ENCODE results near the gene CEBPE.

CEBPE gene

GRCh38 chr14:23151342-23151741 is 32.3 kb upstream of the CEBPE start:
- no peak for TF ChIP-seq ZNF274 (IDR thresholded peaks at IDR 0.05; ENCODE audit: low read depth, low read length)
- H3K4me3 ChIP-seq (ENCODE audit: low read length): no peak overlapping the region

DNA sequence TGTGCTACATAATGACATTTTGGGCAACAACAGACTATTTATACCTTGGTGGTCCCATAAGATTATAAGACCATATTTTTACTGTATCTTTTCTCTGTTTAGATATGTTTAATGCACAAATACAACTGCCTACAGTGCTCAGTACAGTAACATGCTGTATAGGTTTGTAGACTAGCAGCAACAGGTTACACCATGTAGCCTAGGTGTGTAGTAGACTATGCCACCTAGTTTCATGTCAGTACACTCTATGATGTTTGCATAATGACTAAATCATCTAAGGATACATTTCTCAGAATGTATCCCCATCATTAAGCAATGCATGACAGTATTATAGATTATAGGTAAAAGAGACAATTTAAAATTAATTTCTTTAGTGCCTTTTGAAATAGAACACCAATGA is 30.7 kb upstream of the CEBPE start:
- H3K4me3 ChIP-seq (ENCODE audit: low read length): no peak overlapping the region
- TF ChIP-seq ZNF274 (IDR thresholded peaks at IDR 0.05; ENCODE audit: low read depth, low read length): no peak

DNA sequence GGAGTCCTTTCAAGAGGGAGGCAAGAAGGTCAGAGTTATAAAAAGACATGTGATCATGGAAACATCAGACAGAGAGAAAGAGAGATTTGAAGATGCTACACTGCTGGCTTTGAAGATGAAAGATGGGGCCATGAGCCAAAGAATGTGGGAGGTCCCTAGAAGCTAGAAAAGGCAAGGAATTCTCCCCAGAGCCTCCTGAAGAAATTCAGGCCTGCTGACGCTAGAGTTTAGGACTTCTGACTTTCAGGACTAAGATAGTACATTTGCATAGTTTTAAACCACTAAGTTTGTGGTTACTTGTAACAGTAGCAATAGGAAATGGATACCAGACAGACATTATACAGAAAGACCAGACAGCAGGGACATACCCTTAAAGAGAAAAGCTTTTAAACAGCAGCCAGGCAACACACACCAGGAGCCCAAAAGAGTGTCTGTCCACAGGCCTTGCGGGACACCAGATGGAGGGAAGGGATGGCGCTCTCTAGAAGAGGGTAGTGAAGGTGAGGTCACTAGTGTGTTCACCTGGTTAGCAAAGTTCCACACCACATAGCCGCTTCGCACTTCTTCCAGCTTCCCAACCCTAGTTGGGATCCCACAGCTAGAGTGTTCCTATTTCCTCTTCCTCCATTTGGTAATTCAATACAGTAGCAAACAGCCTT is 29.7 kb upstream of the CEBPE start:
- TF ChIP-seq ZNF274 (IDR thresholded peaks at IDR 0.05; ENCODE audit: low read depth, low read length): no peak
- no peak overlapping the region for H3K4me3 ChIP-seq (ENCODE audit: low read length)

DNA sequence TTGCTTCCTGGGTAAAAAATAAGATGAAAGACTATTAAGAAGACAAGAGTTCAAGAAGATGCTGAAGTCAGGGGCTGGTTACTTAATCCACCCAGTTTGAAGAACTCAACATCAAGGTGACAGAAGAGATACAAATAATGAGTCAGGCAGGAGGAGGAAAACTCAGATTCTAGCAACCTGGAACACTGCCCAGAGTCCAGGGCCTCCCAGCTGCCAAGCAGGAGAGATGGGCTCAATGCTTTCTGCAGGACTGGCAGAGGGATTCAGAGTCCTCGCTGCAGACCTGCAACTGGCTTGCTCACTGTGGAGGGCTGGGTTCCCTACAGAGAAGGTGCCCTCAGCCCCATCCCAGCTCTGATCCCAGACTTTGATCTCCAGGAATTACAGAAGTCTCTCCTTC is 28.6 kb upstream of the CEBPE start:
- no peak overlapping the region for H3K4me3 ChIP-seq (ENCODE audit: low read length)
- TF ChIP-seq ZNF274 (IDR thresholded peaks at IDR 0.05; ENCODE audit: low read depth, low read length): no peak

- H3K4me3 ChIP-seq (ENCODE audit: low read length): no peak overlapping the region
- TF ChIP-seq ZNF274 (IDR thresholded peaks at IDR 0.05; ENCODE audit: low read depth, low read length): no peak
Measured at GRCh38 chr14:23146980-23147379, 27.9 kb upstream of the CEBPE start.

GRCh38 chr14:23146351-23146910 is 27.4 kb upstream of the CEBPE start:
- TF ChIP-seq ZNF274 (IDR thresholded peaks at IDR 0.05; ENCODE audit: low read depth, low read length): no peak
- no peak overlapping the region for H3K4me3 ChIP-seq (ENCODE audit: low read length)

DNA sequence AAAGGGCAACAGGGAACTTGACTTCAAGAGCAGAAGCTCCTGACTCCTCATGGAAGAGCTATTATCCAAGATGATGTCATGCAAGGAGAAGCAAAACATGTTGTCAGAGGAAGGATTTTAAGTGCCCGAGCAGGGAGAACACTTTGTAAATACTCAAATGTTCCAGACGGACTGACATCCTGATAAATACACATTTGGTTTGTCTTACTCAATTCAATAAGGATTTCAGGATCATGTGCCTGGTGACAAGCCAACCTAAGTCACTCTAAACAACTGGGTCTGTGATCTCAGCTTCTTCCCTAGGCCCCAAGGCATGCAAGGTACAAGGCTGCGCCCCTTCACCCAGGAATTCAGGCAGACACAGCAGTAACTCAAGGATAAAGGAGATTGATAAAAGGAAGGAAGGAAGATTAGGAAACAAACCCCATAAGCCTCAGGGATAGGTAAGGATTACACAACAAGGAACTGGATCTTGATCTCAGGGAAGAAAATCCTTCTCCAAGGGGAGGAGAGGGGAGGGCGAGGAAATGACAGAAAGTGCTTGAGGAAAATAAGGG is 26.8 kb upstream of the CEBPE start:
- no peak for TF ChIP-seq ZNF274 (IDR thresholded peaks at IDR 0.05; ENCODE audit: low read depth, low read length)
- H3K4me3 ChIP-seq (ENCODE audit: low read length): no peak overlapping the region

DNA sequence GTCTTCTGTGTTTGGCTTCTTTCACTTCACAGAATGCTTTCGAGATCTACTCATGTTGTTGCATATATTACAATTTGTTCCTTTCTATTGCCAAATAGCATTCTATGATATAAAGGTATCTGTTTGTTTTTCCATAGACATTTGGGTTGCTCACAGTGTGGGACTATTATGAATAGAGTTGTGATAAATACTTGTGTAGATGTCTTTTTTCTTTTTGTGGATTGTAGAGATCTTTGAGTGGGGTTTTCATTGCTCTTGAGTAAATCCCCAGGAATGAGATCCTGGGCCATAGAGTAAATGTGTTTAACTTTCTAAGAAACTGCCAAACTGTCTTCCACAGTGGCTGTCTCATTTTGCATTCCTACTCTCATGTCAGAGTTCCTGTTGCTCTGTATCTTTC is 24.9 kb upstream of the CEBPE start:
- TF ChIP-seq ZNF274 (IDR thresholded peaks at IDR 0.05; ENCODE audit: low read depth, low read length): no peak
- H3K4me3 ChIP-seq (ENCODE audit: low read length): no peak overlapping the region

DNA sequence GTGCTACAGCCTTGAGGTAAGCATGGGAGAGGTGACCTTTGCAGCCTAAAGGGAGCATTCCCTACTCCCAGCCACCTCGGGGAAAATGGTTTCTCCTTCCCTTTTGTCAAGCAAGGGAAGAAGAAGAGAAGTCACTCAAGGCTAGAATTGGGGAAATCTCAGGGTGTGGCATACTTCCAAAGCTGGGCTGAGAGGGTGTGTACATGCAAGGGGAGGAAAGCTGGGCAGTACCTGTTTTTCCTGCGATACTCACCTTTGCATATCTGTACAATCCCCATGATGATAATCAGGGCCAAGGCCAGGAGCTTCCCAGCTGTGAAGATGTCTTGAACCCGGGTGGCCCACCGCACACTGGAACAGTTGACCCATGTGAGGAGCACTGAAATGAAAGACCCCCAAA is 23.8 kb upstream of the CEBPE start:
- no peak overlapping the region for H3K4me3 ChIP-seq (ENCODE audit: low read length)
- no peak for TF ChIP-seq ZNF274 (IDR thresholded peaks at IDR 0.05; ENCODE audit: low read depth, low read length)

DNA sequence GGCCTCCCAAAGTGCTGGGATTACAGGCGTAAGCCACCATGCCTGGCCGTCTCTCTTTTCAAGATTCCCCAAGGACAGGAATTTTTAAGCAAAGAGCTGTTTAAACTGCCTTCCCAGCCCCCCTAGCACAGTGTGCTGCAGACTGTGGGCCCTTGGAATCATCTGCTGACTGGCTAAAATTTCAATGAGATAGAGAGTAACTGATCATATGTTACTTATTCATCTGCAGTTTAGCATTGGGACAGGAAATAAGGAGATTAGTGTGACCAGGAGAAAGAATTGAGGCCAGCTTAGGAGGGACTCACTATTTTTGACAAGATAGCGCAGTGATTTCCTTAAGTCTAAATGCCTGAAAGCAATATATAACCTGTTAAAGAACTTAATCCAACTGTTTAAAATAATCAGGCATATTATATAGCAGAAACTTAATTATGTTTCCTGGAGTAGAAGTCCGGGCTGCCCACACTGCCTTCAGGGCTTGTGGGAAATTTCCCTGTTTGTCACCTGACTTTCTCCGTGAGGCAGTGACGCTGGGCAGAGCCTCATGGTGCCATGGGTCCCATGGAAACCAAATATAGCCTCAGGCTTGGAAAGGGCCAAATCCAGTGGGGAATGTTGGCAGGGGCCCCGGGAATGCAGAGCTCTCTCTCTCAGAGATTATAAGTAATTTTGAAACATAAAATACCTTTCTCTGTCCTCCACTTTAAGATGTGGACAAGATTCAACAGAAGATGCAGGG is 22.8 kb upstream of the CEBPE start:
- TF ChIP-seq ZNF274 (IDR thresholded peaks at IDR 0.05; ENCODE audit: low read depth, low read length): no peak
- no peak overlapping the region for H3K4me3 ChIP-seq (ENCODE audit: low read length)

DNA sequence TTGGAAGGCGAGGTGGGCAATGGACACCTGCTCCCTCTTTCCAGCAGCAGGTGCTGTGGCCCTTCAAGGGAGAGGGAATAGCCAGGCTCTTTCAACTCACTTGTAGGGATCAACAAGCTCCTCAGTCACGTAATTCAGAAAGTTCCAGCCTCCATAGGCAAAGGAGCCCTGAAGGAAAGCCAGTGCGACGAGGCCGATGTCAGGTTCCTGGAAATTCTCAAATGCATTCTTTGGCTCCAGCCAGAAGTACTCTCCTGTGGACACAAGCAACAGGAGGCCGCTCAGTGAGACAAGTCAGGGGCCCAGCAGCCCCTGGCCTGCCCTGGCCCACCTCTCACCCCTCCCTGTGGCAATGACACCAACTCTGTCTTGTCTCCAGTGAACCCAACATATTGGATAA is 21.3 kb upstream of the CEBPE start:
- no peak for TF ChIP-seq ZNF274 (IDR thresholded peaks at IDR 0.05; ENCODE audit: low read depth, low read length)
- H3K4me3 ChIP-seq (ENCODE audit: low read length): no peak overlapping the region

GRCh38 chr14:23139874-23140273 is 20.8 kb upstream of the CEBPE start:
- H3K4me3 ChIP-seq (ENCODE audit: low read length): no peak overlapping the region
- TF ChIP-seq ZNF274 (IDR thresholded peaks at IDR 0.05; ENCODE audit: low read depth, low read length): no peak

DNA sequence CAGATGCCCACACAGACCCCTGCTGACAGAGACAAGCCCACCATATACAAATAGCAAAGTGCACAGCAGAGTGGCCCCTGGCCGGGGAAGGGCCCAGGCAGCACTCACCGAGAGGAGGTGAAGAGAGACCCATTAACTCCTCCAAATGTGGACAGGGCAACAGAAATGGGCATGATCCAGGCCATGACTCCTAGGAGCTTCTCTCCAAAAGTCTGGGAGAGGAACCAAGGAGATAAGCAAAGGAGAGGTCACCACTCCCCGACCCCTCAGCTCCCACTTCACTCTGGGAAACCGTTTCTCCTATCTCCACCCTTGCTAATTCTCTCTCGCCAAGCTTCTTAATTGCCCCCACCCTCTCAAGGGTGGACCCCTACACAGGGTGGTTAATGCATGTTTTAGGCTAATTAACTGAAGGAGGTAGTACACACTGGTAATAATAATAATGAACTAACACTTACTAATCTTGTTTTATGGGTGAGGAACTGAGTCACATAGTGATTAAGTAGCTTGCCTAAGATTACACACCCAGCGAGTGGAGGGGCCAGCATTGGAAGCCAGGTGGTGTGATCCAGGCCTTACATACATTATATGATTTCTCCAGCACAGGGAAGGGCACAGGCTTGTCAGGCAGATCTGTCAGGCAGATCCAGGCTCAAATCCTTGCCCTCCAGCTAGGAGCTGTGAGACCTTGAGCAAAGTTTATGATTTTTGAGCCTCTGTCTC is 18.9 kb upstream of the CEBPE start:
- no peak overlapping the region for H3K4me3 ChIP-seq (ENCODE audit: low read length)
- no peak for TF ChIP-seq ZNF274 (IDR thresholded peaks at IDR 0.05; ENCODE audit: low read depth, low read length)

DNA sequence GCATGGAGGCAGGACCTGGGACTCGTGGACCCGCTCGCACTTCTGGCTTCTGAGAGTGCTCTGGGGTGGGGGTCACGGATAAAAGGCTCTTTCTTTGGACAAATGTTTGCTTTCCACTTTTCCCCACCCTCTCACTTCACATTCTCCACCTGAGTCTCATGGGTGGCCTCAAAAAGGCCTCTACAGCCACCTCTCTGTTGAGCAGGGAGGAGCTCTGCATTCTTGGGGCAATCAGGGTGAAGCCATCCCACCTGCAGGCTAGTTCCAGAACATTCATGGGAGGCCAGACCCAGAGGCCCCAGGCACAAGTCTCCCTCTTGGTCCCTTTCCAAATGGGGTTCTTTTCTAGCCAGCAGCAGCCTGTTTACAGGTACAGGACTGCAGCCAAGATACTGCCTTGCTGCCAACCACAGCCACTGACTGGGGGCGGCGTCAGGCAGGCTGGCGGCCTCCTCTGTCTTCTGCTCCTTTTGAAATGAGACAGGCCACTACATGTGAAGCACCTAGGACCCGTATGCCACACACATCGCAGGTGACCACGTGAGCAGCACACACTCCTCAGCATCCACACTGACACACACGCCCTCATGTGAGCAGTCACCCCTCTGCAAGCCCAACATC is 18.2 kb upstream of the CEBPE start:
- no peak overlapping the region for H3K4me3 ChIP-seq (ENCODE audit: low read length)
- TF ChIP-seq ZNF274 (IDR thresholded peaks at IDR 0.05; ENCODE audit: low read depth, low read length): no peak
